Measurements from ENCODE around the gene PRKCA. TPM values are rescaled to one million over a fixed set of nuclear protein-coding genes. Genes with fewer than 3 reads are reported as not detected.
A peak's percentile ranks its signal among the peaks of the same experiment; 100 is the strongest.

The PRKCA gene
- polyA plus RNA-seq, 2 of the 4 experiments (the other 2 are of a cell fraction) = 28.8 to 65.0 TPM

DNA sequence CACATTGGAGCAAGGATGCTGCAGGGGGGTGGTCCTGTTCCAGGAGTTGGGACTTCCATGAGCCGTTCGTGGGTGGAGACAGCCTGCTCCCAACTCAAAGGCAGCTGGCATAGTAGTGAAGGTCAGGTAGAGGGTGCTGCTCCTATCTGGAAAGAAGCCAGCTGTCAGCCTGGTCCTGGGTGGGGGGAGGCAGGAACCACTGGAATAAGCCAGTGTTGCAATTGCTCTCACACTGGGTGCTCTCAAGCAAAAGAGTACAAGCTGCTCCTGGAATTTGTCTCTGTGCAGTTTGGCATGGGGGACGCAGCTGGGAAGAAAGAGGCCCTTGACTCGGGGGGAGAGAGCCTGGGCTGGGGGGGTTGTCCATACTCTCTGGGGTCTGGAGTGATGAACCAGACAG lies 541.2 kb downstream of the PRKCA start:
- ChIA-PET POLR2A (no interaction called here), CTCF (interaction anchor here (0.5 to 1.6 kb wide), 8 partner anchors 13 to 1140 kb away, joined by 3 to 4 read pairs (median 3); no protein-coding TSS in a partner anchor)
- ATAC-seq = no peak
- FAIRE-seq = no peak
- TF ChIP-seq, protein P1, sequence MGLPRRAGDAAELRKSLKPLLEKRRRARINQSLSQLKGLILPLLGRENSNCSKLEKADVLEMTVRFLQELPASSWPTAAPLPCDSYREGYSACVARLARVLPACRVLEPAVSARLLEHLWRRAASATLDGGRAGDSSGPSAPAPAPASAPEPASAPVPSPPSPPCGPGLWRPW (IDR thresholded peaks at IDR 0.05) = no peak
- no peak for TF ChIP-seq HEYL (CRISPR knock-in tag; IDR thresholded peaks at IDR 0.05)
- no peak for TF ChIP-seq USF2 (IDR thresholded peaks at IDR 0.05)
- TF ChIP-seq MYC (IDR thresholded peaks at IDR 0.05; ENCODE audit: borderline replicate concordance, low read length) = no peak
- no peak for TF ChIP-seq KDM5A (IDR thresholded peaks at IDR 0.05)
- TF ChIP-seq SREBF2 (IDR thresholded peaks at IDR 0.05) = no peak
- TF ChIP-seq ZSCAN20 (CRISPR knock-in tag; IDR thresholded peaks at IDR 0.05) = no peak
- TF ChIP-seq E2F6 (IDR thresholded peaks at IDR 0.05; ENCODE audit: borderline replicate concordance, low read depth) = no peak
- no peak for TF ChIP-seq KDM1A (IDR thresholded peaks at IDR 0.05; ENCODE audit: low read depth)
- TF ChIP-seq ZNF302 (CRISPR knock-in tag; IDR thresholded peaks at IDR 0.05) = no peak
- no peak for TF ChIP-seq CBX8 (IDR thresholded peaks at IDR 0.05)
- TF ChIP-seq HOXB5 (CRISPR knock-in tag; IDR thresholded peaks at IDR 0.05) = no peak
- no peak for TF ChIP-seq EHF (CRISPR knock-in tag; IDR thresholded peaks at IDR 0.05)
- no peak for TF ChIP-seq RAD21 (conservative IDR thresholded peaks at IDR 0.05 in 1 of 2, IDR thresholded peaks at IDR 0.05 in 1 of 2)
- no peak for TF ChIP-seq FOSB (CRISPR knock-in tag; IDR thresholded peaks at IDR 0.05)
- no peak for TF ChIP-seq MAFK (IDR thresholded peaks at IDR 0.05; ENCODE audit: partially characterized antibody)
- TF ChIP-seq ZFP36 (IDR thresholded peaks at IDR 0.05; ENCODE audit: borderline replicate concordance, partially characterized antibody) = no peak
- no peak for TF ChIP-seq PHF8 (IDR thresholded peaks at IDR 0.05; ENCODE audit: borderline replicate concordance, low read depth)
- no peak overlapping the region for H3K4me2 ChIP-seq
- no peaks in the 10 kb centered on the region for H3K4me1 ChIP-seq
- H3K4me3 ChIP-seq = no peak overlapping the region
- no peak for DNase-seq (ENCODE audit: low read depth in 1 of 2, low spot score in 1 of 2)
- peaks cover 16% of the 10 kb centered on the region; the same call in 2 of the 3 replicates for H3K9me3 ChIP-seq
- no peak overlapping the region for H3K27ac ChIP-seq
- 33% methylated on average over 3 of the region's 4 CpGs for WGBS (ENCODE audit: missing lambda C conversion rate)

GRCh38 chr17:66847704-66848103 lies 545.3 kb downstream of the PRKCA start:
- ATAC-seq (no peak), DNase-seq (ENCODE audit: low read depth in 1 of 2, low spot score in 1 of 2) (no peak), FAIRE-seq (no peak)
- Histone ChIP-seq H3K27ac (no peak overlapping the region), H3K9me3 (peaks cover 16% of the 10 kb centered on the region; the same call in 2 of the 3 replicates), H3K4me2 (no peak overlapping the region), H3K4me1 (no peaks in the 10 kb centered on the region), H3K4me3 (no peak overlapping the region)
- ChIA-PET CTCF (no interaction called here), POLR2A (no interaction called here)
- 3% methylated on average over 3 of the region's 3 CpGs for WGBS (ENCODE audit: missing lambda C conversion rate)
- TF ChIP-seq HEYL (CRISPR knock-in tag; IDR thresholded peaks at IDR 0.05) (no peak), JUNB (IDR thresholded peaks at IDR 0.05) (no peak), FOSL2 (IDR thresholded peaks at IDR 0.05) (no peak), FOSL2 (CRISPR knock-in tag; IDR thresholded peaks at IDR 0.05) (no peak), REST (IDR thresholded peaks at IDR 0.05) (peak; percentile 38; the same call in 1 of the 2 replicates)
- TF ChIP-seq, protein P2, sequence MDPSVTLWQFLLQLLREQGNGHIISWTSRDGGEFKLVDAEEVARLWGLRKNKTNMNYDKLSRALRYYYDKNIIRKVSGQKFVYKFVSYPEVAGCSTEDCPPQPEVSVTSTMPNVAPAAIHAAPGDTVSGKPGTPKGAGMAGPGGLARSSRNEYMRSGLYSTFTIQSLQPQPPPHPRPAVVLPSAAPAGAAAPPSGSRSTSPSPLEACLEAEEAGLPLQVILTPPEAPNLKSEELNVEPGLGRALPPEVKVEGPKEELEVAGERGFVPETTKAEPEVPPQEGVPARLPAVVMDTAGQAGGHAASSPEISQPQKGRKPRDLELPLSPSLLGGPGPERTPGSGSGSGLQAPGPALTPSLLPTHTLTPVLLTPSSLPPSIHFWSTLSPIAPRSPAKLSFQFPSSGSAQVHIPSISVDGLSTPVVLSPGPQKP (IDR thresholded peaks at IDR 0.05; ENCODE audit: low read depth, low read length) = no peak
